Measurements from ENCODE around the gene HAPLN2. TPM values are rescaled to one million over a fixed set of nuclear protein-coding genes. Genes with fewer than 3 reads are reported as not detected.

The HAPLN2 gene
- total and polyA plus RNA-seq, 2 of the 8 experiments (the other 6 are each of a cell fraction or from before 2014, with no cell fraction given), result 0.19 to 0.51 TPM

GRCh38 chr1:156640842-156641706 is 21.9 kb downstream of the HAPLN2 start:
- WGBS, 2 experiments (ENCODE audit: extremely low coverage in 1 of 2, insufficient coverage in 1 of 2, insufficient read length in 1 of 2, insufficient replicate concordance in 2 of 2, low coverage in 1 of 2, low lambda C conversion rate in 2 of 2, missing lambda C conversion rate in 1 of 2), result 48% methylated on average over 6 of the region's 6 CpGs; no CpG with 5 or more reads in 1 of the 2 experiments
- H3K4me2 ChIP-seq (ENCODE audit: insufficient read depth in 1 of 2, low read depth in 2 of 2, low read length in 2 of 2), result peak overlapping the region; percentile 77 to 95
- H3K9me3 ChIP-seq (ENCODE audit: insufficient read depth in 2 of 2, low read depth in 1 of 2, low read length in 1 of 2), result no peaks in the 10 kb centered on the region
- ChIA-PET CTCF (ENCODE audit: partially characterized antibody) (interaction anchor here (0.6 to 43.0 kb wide), 9 partner anchors 11 to 157 kb away, joined by 3 to 868 read pairs (median 15); partner anchors contain the start of genes CRABP2, HAPLN2 and NES), POLR2A (ENCODE audit: partially characterized antibody) (interaction anchor here (0.7 to 3.6 kb wide), 8 partner anchors 11 to 187 kb away, joined by 3 to 13 read pairs (median 4); partner anchors contain the start of genes HAPLN2 and HDGF)
- H3K4me3 ChIP-seq (ENCODE audit: extremely low read depth in 1 of 4, insufficient read depth in 2 of 4, low read depth in 3 of 4, low read length in 4 of 4), result peak overlapping the region; percentile 26 to 72 (median 47)
- peaks cover 11% of the 10 kb centered on the region; the same call in 1 of the 2 replicates for H3K23me2 ChIP-seq (ENCODE audit: low read depth, low read length)
- H4K20me1 ChIP-seq (replicated peaks in 1 of 2; ENCODE audit: control insufficient read depth in 1 of 2, insufficient read depth in 2 of 2, low read length in 2 of 2), result peaks cover 0 to 4% of the 10 kb centered on the region in 2 experiments
- no peak overlapping the region for H4K91ac ChIP-seq (replicated peaks; ENCODE audit: insufficient read length, low read length)
- H2BK20ac ChIP-seq (ENCODE audit: low read length), result no peak overlapping the region
- H3K18ac ChIP-seq (ENCODE audit: extremely low read depth, low read length), result no peak overlapping the region; the same call in 1 of the 2 replicates
- no peak overlapping the region for H2AFZ ChIP-seq (ENCODE audit: low read length)
- H3K4ac ChIP-seq (replicated peaks; ENCODE audit: insufficient read length, low read depth, low read length), result no peak overlapping the region
- H3K56ac ChIP-seq (replicated peaks; ENCODE audit: insufficient read length, low read depth, low read length), result no peak overlapping the region
- H3K79me1 ChIP-seq (ENCODE audit: low read depth, low read length), result no peaks in the 10 kb centered on the region
- H3K27me3 ChIP-seq (replicated peaks in 1 of 4; ENCODE audit: control insufficient read depth in 3 of 4, extremely low read depth in 1 of 4, insufficient read depth in 3 of 4, low read length in 3 of 4), result peaks cover 9 to 76% (median 59%) of the 10 kb centered on the region in 4 experiments
- H4K5ac ChIP-seq (ENCODE audit: insufficient read length, low read depth, low read length), result no peak overlapping the region
- no peak overlapping the region for H3K27ac ChIP-seq (ENCODE audit: low read depth, low read length)
- peak overlapping the region; percentile 50; the same call in 1 of the 2 replicates for H2BK12ac ChIP-seq (ENCODE audit: low read depth, low read length)
- DNase-seq (ENCODE audit: low read depth in 1 of 2, low spot score in 2 of 2) (no peak), FAIRE-seq (no peak)
- H3K79me2 ChIP-seq (ENCODE audit: control insufficient read depth in 1 of 2, insufficient read depth in 2 of 2, low read length in 2 of 2), result no peaks in the 10 kb centered on the region
- H4K8ac ChIP-seq (ENCODE audit: extremely low read depth, insufficient read depth, low read length), result no peak overlapping the region
- H2BK15ac ChIP-seq (ENCODE audit: low read length), result no peak overlapping the region
- H2BK5ac ChIP-seq (ENCODE audit: low read depth, low read length), result no peak overlapping the region; the same call in 1 of the 2 replicates
- no peak overlapping the region; the same call in 1 of the 2 replicates for H2AK5ac ChIP-seq (ENCODE audit: low read depth, low read length)
- no peak overlapping the region for H3K14ac ChIP-seq (ENCODE audit: insufficient read length)
- H3K23ac ChIP-seq (ENCODE audit: insufficient read length), result no peak overlapping the region
- H2BK120ac ChIP-seq (replicated peaks; ENCODE audit: low read depth, low read length), result no peak overlapping the region
- H3K9ac ChIP-seq (replicated peaks in 1 of 4; ENCODE audit: extremely low read depth in 1 of 4, low read depth in 3 of 4, low read length in 3 of 4), result no peak overlapping the region
- no peaks in the 10 kb centered on the region for H3K36me3 ChIP-seq (ENCODE audit: control insufficient read depth in 2 of 4, insufficient read depth in 4 of 4, low read length in 3 of 4)
- peaks cover 3 to 21% (median 15%) of the 10 kb centered on the region in 4 experiments for H3K4me1 ChIP-seq (replicated peaks in 1 of 4; ENCODE audit: control insufficient read depth in 3 of 4, insufficient read depth in 4 of 4, low read length in 3 of 4)
- TF ChIP-seq SRF (IDR thresholded peaks at IDR 0.05; ENCODE audit: low read depth, low read length), result no peak
- TF ChIP-seq ATF2 (IDR thresholded peaks at IDR 0.05; ENCODE audit: low read length), result no peak
- no peak for TF ChIP-seq KDM1A (IDR thresholded peaks at IDR 0.05; ENCODE audit: borderline replicate concordance, low read length)
- no peak for TF ChIP-seq CHD1 (IDR thresholded peaks at IDR 0.05; ENCODE audit: low read depth, low read length)
- TF ChIP-seq RXRA (IDR thresholded peaks at IDR 0.05; ENCODE audit: insufficient read depth, low read depth, low read length), result no peak
- TF ChIP-seq ZNF274 (IDR thresholded peaks at IDR 0.05; ENCODE audit: borderline replicate concordance, extremely low read depth, low read length), result no peak
- no peak for TF ChIP-seq FOSL1 (IDR thresholded peaks at IDR 0.05; ENCODE audit: insufficient read depth, low read depth, low read length)
- no peak for TF ChIP-seq ATF3 (IDR thresholded peaks at IDR 0.05; ENCODE audit: insufficient read depth, low read depth, low read length)
- no peak for TF ChIP-seq BACH1 (IDR thresholded peaks at IDR 0.05; ENCODE audit: low read length)

All from H1 (cell line).